ENCODE results near the gene USP46.

GRCh38 chr4:52657618-52658501 is 1.2 kb downstream of the USP46 start:
- TF ChIP-seq CTCF (IDR thresholded peaks at IDR 0.05), result no peak
- TF ChIP-seq POLR2AphosphoS5 (IDR thresholded peaks at IDR 0.05; ENCODE audit: low read depth, low read length), result no peak
- no peak for TF ChIP-seq SIN3A (IDR thresholded peaks at IDR 0.05; ENCODE audit: borderline replicate concordance, insufficient read depth, low read depth, low read length)
